ENCODE data around the gene TAS2R42.

TAS2R42 gene

GRCh38 chr12:11166300-11166699 lies 20.4 kb downstream of the TAS2R42 start:
- TF ChIP-seq GATA2 (IDR thresholded peaks at IDR 0.05; ENCODE audit: low read depth, low read length) (no peak), GATA3 (IDR thresholded peaks at IDR 0.05; ENCODE audit: low read depth, low read length) (no peak)

DNA sequence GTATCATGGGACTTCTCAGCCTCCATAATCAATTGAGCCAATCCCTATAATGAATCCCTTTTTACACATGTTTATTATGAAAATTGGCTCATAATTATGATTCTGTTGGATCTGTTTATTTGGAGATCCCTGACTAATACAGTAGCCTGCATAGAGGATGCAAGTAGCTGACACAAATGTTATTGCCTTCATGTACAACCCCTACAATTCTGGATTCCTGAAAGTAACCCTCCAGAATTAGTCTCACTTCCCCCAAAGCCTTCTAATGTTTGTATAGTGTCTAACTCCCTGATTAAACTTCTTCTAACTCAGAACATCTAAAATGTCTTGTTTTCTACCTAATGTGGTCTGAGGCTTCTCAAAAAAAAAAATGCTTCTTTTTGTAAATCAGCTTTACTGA lies 22.4 kb downstream of the TAS2R42 start:
- TF ChIP-seq GATA2 (IDR thresholded peaks at IDR 0.05; ENCODE audit: low read depth, low read length) (no peak), GATA3 (IDR thresholded peaks at IDR 0.05; ENCODE audit: low read depth, low read length) (no peak)

DNA sequence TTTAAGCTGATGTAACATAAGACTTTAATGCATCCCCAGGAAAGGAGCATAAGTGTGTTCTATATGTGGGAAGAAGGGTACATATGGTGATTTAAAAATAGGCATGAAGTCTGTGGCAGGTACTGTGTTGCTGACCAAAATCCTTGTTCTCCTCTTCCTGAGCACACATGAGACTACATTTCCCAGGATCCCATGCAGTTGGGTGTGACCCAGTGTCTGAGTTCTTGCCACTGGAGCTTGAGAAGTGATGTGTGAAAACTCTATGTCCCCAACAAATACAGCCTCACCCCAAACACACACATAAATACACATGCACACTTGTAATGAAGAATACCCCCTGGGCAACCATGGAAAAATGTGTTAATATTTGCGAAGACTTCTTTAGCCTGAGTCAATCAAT lies 24.2 kb downstream of the TAS2R42 start:
- no peak for TF ChIP-seq GATA2 (IDR thresholded peaks at IDR 0.05; ENCODE audit: low read depth, low read length)
- TF ChIP-seq GATA3 (IDR thresholded peaks at IDR 0.05; ENCODE audit: low read depth, low read length), result no peak

GRCh38 chr12:11158885-11159444 lies 27.8 kb downstream of the TAS2R42 start:
- TF ChIP-seq GATA3 (IDR thresholded peaks at IDR 0.05; ENCODE audit: low read depth, low read length) (no peak), GATA2 (IDR thresholded peaks at IDR 0.05; ENCODE audit: low read depth, low read length) (no peak)

DNA sequence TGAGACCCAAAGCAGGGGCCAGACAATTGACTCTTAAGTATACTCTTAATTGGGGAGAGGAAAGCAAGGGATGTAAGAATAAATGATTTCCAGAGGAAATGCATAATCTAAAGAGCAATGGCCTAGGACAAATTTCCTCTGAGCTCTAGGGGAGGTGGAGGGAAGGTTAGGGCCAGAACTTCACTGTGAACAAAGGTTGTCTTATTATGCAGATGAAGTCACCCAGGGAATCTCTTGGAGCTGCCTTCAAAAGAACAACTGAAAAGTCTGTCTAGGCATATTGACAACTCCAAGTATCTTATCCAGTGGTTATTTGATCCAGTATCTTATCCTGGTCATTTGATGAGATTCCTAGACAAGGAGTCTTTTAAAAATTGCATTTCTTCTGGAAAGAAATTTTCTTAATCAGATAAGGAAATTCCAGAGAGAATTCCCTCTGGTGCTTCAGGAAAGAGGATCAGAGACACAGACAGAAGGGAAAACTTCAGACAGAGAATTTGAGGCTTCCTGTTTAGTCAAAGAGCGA lies 32.3 kb downstream of the TAS2R42 start:
- TF ChIP-seq GATA3 (IDR thresholded peaks at IDR 0.05; ENCODE audit: low read depth, low read length) (no peak), GATA2 (IDR thresholded peaks at IDR 0.05; ENCODE audit: low read depth, low read length) (no peak)

- no peak for TF ChIP-seq GATA3 (IDR thresholded peaks at IDR 0.05; ENCODE audit: low read depth, low read length)
- TF ChIP-seq GATA2 (IDR thresholded peaks at IDR 0.05; ENCODE audit: low read depth, low read length), result no peak
These were observed 34.0 kb downstream of the TAS2R42 start for GRCh38 chr12:11152725-11153124.

DNA sequence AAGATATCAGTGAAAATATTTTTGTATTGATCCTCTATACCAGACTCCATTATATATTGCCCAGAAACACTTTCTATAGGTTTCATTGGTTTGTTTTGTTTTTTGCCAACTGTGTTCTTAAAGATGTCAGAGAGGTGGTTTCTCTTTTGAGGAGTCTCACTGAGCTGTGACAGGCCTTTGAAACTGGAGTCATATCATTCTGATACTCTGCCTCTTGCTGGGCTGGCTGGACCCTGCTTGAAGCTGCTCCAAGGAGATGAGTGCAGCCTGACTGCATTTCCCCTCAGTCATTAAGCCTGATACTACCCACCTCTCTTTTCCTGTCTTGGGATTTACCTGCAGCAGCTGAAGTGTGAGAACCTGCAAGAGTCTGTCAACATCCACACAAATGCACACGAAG lies 35.9 kb downstream of the TAS2R42 start:
- TF ChIP-seq GATA3 (IDR thresholded peaks at IDR 0.05; ENCODE audit: low read depth, low read length) (no peak), GATA2 (IDR thresholded peaks at IDR 0.05; ENCODE audit: low read depth, low read length) (no peak)

DNA sequence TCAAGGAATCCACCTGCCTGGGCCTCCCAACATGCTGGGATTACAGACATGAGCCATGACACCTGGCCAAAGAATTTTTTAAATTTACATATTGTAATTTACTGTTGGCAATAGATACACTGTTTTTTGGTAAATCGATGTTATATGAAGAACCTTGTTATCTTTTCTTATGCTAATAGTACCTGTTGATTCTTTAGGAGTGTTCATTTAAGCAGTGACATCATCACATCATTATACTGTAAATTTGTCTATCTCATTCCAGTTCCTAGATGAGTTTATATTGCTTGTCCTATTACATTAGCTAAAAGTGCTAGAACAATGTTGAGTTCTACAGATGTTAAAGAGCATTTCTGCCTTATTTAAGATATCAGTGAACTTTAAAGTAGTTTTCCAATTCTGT lies 39.3 kb downstream of the TAS2R42 start:
- TF ChIP-seq GATA2 (IDR thresholded peaks at IDR 0.05; ENCODE audit: low read depth, low read length) (no peak), GATA3 (IDR thresholded peaks at IDR 0.05; ENCODE audit: low read depth, low read length) (no peak)

DNA sequence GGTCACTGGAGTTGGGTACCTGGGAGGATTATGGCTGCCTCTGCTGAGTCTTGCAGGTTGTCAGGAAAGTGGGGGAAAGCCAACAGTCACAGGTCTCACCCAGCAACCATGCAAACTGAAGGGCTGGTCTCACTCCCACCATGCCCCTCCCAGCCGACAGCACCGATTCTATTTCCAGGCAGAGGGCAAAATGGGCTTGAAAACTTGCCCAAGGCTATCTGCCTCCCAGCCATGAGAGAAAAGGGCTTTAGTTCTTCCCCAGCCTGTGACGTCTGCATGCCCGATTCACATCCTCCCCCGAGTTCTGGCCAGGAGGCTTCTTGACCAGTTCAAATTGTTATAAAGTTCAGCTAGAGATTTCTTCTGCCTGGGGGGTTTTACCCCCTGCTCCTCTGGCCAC lies 42.4 kb downstream of the TAS2R42 start:
- TF ChIP-seq GATA3 (IDR thresholded peaks at IDR 0.05; ENCODE audit: low read depth, low read length) (no peak), GATA2 (IDR thresholded peaks at IDR 0.05; ENCODE audit: low read depth, low read length) (no peak)

DNA sequence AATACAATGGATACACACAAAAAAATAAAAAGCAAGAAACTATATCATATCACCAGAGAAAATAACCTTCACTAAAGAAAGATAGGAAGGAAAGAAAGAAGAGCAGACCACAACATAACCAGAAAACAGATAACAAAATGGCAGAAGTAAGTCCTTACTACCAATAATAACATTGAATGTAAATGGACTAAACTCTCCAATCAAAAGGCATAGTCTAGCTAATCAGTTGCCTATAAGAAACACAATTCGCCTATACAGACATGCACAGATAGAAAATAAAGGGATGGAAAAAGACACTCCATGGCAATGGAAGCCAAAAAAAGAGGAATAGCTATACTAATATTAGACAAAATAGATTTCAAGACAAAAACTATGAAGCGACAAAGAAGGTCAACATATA lies 43.4 kb downstream of the TAS2R42 start:
- TF ChIP-seq GATA2 (IDR thresholded peaks at IDR 0.05; ENCODE audit: low read depth, low read length) (no peak), GATA3 (IDR thresholded peaks at IDR 0.05; ENCODE audit: low read depth, low read length) (no peak)

GRCh38 chr12:11136075-11136474 lies 50.7 kb downstream of the TAS2R42 start:
- TF ChIP-seq GATA3 (IDR thresholded peaks at IDR 0.05; ENCODE audit: low read depth, low read length) (no peak), GATA2 (IDR thresholded peaks at IDR 0.05; ENCODE audit: low read depth, low read length) (no peak)
